DMS114 treated with DMSO at 0.1 percent for 48 hours (cell line): ENCODE data around the gene HUS1.
"Not testable (repeated sequence)": the region's sequence is repeated elsewhere in the genome, so short reads cannot be mapped to it uniquely, and the experiment has no call there.

Experiments
- DNase-seq: peaks from one replicate; lab custom pipeline; 2025; ENCODE audit not compliant: unreplicated experiment; lab: John Stamatoyannopoulos, UW

Gene HUS1

GRCh38 chr7:47931005-47932004 lies 48.1 kb downstream of the HUS1 start:
- DNase-seq, result no peak

GRCh38 chr7:47924266-47924665 lies 55.1 kb downstream of the HUS1 start:
- no peak for DNase-seq

- DNase-seq, result not testable (repeated sequence)
These were observed 56.1 kb downstream of the HUS1 start for GRCh38 chr7:47923081-47923875.

- DNase-seq, result not testable (repeated sequence)
These were observed 62.9 kb downstream of the HUS1 start for GRCh38 chr7:47916514-47916913.

- DNase-seq, result no peak
These were observed 63.8 kb downstream of the HUS1 start for GRCh38 chr7:47915616-47915976.

- DNase-seq, result no peak
These were observed 64.4 kb downstream of the HUS1 start for GRCh38 chr7:47914717-47915615.
